GM12878 (cell line): ENCODE measurements around the gene MAP4K4. TPM values are rescaled to one million over a fixed set of nuclear protein-coding genes. Genes with fewer than 3 reads are reported as not detected.

Experiments used
- ATAC-seq: fragments of 200-7000 bp; cut with Tn5 transposase; 3 replicates; pipeline ENCODE4 v1.9.1; 2020; ENCODE audit warnings: mild to moderate bottlenecking, moderate library complexity
- BruUV-seq: library from RNA; stranded (reverse); fragments of 400-500 nt; replicated peaks from 2 replicates; lab custom pipeline; 2021; lab: Mats Ljungman, UMichigan
- CTCF ChIA-PET: fragments of 300-600 bp; sonication (Branson Sonifier 250); formaldehyde crosslinking; extraction: SDS; loops from one replicate; lab custom pipeline; 2021; ENCODE audit warnings: inconsistent platforms; lab: Yijun Ruan, JAX
- POLR2A ChIA-PET: fragments of 350-600 bp; formaldehyde crosslinking; extraction: SDS; loops from one replicate; lab custom pipeline; 2021; ENCODE audit warnings: inconsistent platforms; lab: Charles Lee
- RAD21 ChIA-PET: fragments of 300-600 bp; sonication (Branson Sonifier 250); formaldehyde crosslinking; loops from one replicate; lab custom pipeline; 2023; ENCODE audit warnings: antibody characterized with exemption; ENCODE audit not compliant: unreplicated experiment; lab: Charles Lee
- SMC1A ChIA-PET: fragments of 300-600 bp; sonication (Branson Sonifier 250); formaldehyde crosslinking; loops from one replicate; lab custom pipeline; 2023; ENCODE audit not compliant: unreplicated experiment, uncharacterized antibody; lab: Charles Lee
- DNase-seq: peaks from one replicate; pipeline ENCODE4 v3.0.0-alpha.2; 2011; ENCODE audit warnings: low read depth, low spot score
- FAIRE-seq: peaks from 3 replicates; lab custom pipeline; 2011; peaks lifted over from hg19 to GRCh38; lab: Jason Lieb, UNC
- H2AFZ ChIP-seq: 2 replicates; pipeline ENCODE4 v1.6.0; 2011; ENCODE audit warnings: low read depth, low read length, control low read depth; ENCODE audit not compliant: control insufficient read depth
- H3K27ac ChIP-seq: 2 replicates; pipeline ENCODE4 v1.5.1; 2011; ENCODE audit warnings: control low read depth; ENCODE audit not compliant: control insufficient read depth, insufficient read depth
- H3K27me3 ChIP-seq, 2 experiments: replicated peaks in 1 of 2; 2 replicates each; pipeline versions ENCODE4 v1.6.0 to v1.6.1; 2011; ENCODE audit warnings: low read length in 1 of 2; ENCODE audit not compliant: control insufficient read depth in 2 of 2, insufficient read depth in 2 of 2
- H3K36me3 ChIP-seq, 2 experiments: 2 replicates each; pipeline ENCODE4 v1.5.1; 2011; ENCODE audit warnings: low read length in 1 of 2; ENCODE audit not compliant: control insufficient read depth in 2 of 2, insufficient read depth in 2 of 2
- H3K4me1 ChIP-seq: 2 replicates; pipeline ENCODE4 v1.6.1; 2011; ENCODE audit warnings: mild to moderate bottlenecking, low read length, moderate library complexity, mixed read lengths; ENCODE audit not compliant: control insufficient read depth, insufficient read depth
- H3K4me2 ChIP-seq: 2 replicates; pipeline ENCODE4 v1.6.0; 2011; ENCODE audit warnings: control low read depth; ENCODE audit not compliant: control insufficient read depth, insufficient read depth
- H3K4me3 ChIP-seq: fragments of 200-600 bp; sonication (generic); 2 replicates; pipeline ENCODE4 v1.5.1; 2016
- H3K79me2 ChIP-seq: 2 replicates; pipeline ENCODE4 v1.6.0; 2011; ENCODE audit warnings: low read length; ENCODE audit not compliant: control insufficient read depth, insufficient read depth
- H3K9ac ChIP-seq: 2 replicates; pipeline ENCODE4 v1.8.0; 2011; ENCODE audit warnings: low read length, control low read depth, mixed read lengths; ENCODE audit not compliant: control insufficient read depth, insufficient read depth
- H3K9me3 ChIP-seq: replicated peaks from 3 replicates; pipeline ENCODE4 v1.5.1; 2011; ENCODE audit warnings: mild to moderate bottlenecking, low read length; ENCODE audit not compliant: control insufficient read depth, insufficient read depth
- H4K20me1 ChIP-seq: 2 replicates; pipeline ENCODE4 v1.6.0; 2011; ENCODE audit not compliant: control insufficient read depth, insufficient read depth
- CBFB ChIP-seq: IDR thresholded peaks from 2 replicates; pipeline ENCODE4 v1.6.1; 2016; ENCODE audit warnings: antibody characterized with exemption, low read depth
- EGR1 ChIP-seq, 2 experiments: IDR thresholded peaks; 1 replicate in 1 of 2; 2 replicates in 1 of 2; pipeline ENCODE4 v1.6.1; 2011 to 2012; ENCODE audit warnings: low read depth in 2 of 2, low read length in 2 of 2, borderline replicate concordance in 1 of 2, mild to moderate bottlenecking in 1 of 2, moderate library complexity in 1 of 2
- MTA3 ChIP-seq: IDR thresholded peaks from 2 replicates; pipeline ENCODE4 v1.6.1; 2012; ENCODE audit warnings: low read length, inconsistent platforms, borderline replicate concordance
- RCOR1 ChIP-seq: conservative IDR thresholded peaks from 2 replicates; pipeline ENCODE4 v1.6.1; 2012; ENCODE audit warnings: low read depth, low read length, improper control_type of control experiment
- ZBTB33 ChIP-seq: fragments of 450-650 bp; IDR thresholded peaks from 2 replicates; pipeline ENCODE4 v1.6.1; 2017; ENCODE audit warnings: mild to moderate bottlenecking
- ZNF592 ChIP-seq: fragments of 450-650 bp; IDR thresholded peaks from 2 replicates; pipeline ENCODE4 v1.6.1; 2017; ENCODE audit warnings: mild to moderate bottlenecking, moderate library complexity
- whole genome bisulfite sequencing: methylation state at CpG from one replicate; pipeline ENCODE4 v1.1.6; 2016; ENCODE audit warnings: low lambda C conversion rate; ENCODE audit not compliant: insufficient replicate concordance, insufficient coverage; ENCODE audit errors: missing lambda C conversion rate; 5-methylcytosine and 5-hydroxymethylcytosine counted together
- in situ Hi-C: fragments of 300-500 bp; cut with MboI; formaldehyde crosslinking; loops from 9 replicates; pipeline ENCODE4 v1.14.3; 2018; ENCODE audit warnings: mixed read lengths
- intact Hi-C: fragments of 100-400 bp; cut with micrococcal nuclease; formaldehyde crosslinking; loops from one replicate; pipeline ENCODE4 v1.14.2; 2022; ENCODE audit not compliant: unreplicated experiment
- polyA plus RNA-seq, 11 experiments: library from polyadenylated mRNA; depleted of rRNA in 4 of 11; unstranded in 6 of 11; stranded (reverse) in 5 of 11; fragments of >200 nt; fragmentation: Nextera tagmentation in 4 of 11; fragmentation: Illumina TruSeq in 1 of 11; extraction: Ambion mirVana in 4 of 11; extraction: Trizol in 1 of 11; gene quantifications; 1 replicate in 1 of 11; 2 replicates in 10 of 11; pipeline versions ENCODE4 v1.2.1 to v1.2.3, GENCODE V29; 2011 to 2016; ENCODE audit warnings: inconsistent platforms in 2 of 11, missing spikeins in 2 of 11, low read depth in 1 of 11
- total RNA-seq, 4 experiments: library from RNA; depleted of rRNA in 3 of 4; stranded (reverse); fragments of >200 nt in 3 of 4; fragmentation: Illumina TruSeq in 1 of 4; extraction: Trizol in 1 of 4; gene quantifications; 2 replicates each; pipeline versions ENCODE4 v1.2.1 to v1.2.3, GENCODE V29; 2013 to 2021

Gene MAP4K4
- total and polyA plus RNA-seq, 10 of the 15 experiments (the other 5 are each of a cell fraction or from before 2014, with no cell fraction given) = 1.9 to 50.4 (median 9.7) TPM

GRCh38 chr2:101790416-101790815, 92.9 kb downstream of the MAP4K4 start:
- no peak for DNase-seq
- H3K36me3 ChIP-seq = no peaks in the 10 kb centered on the region
- in situ Hi-C loops = no loop called here
- TF ChIP-seq EGR1 (IDR thresholded peaks at IDR 0.05; ENCODE audit: borderline replicate concordance in 1 of 2, low read depth in 2 of 2, low read length in 2 of 2) (no peak), ZNF592 (no peak), CBFB (no peak), MTA3 (no peak), RCOR1 (no peak), ZBTB33 (no peak)
- no peaks in the 10 kb centered on the region for H3K27me3 ChIP-seq
- intact Hi-C loops = no loop called here
- BruUV-seq = no TSS peak
- WGBS = 11% methylated on average over 5 of the region's 5 CpGs
- ATAC-seq = no peak
- H3K9me3 ChIP-seq = no peaks in the 10 kb centered on the region
- CTCF ChIA-PET = interaction anchor here (1.0 kb wide), 1 partner anchor 19 kb away, joined by 3 read pairs; no protein-coding TSS in a partner anchor
- no peak overlapping the region for H3K27ac ChIP-seq
- no peak overlapping the region for H3K4me3 ChIP-seq
- H3K4me1 ChIP-seq = no peaks in the 10 kb centered on the region
- H3K4me2 ChIP-seq = no peak overlapping the region
- no peaks in the 10 kb centered on the region for H4K20me1 ChIP-seq
- H3K79me2 ChIP-seq = no peaks in the 10 kb centered on the region
- SMC1A ChIA-PET = interaction anchor here (1.3 kb wide), 1 partner anchor 11 kb away, joined by 3 read pairs; no protein-coding TSS in a partner anchor
- H2AFZ ChIP-seq = no peak overlapping the region
- no peak overlapping the region for H3K9ac ChIP-seq
- RAD21 ChIA-PET = no interaction called here
- FAIRE-seq = no peak
- POLR2A ChIA-PET = no interaction called here
